ENCODE results near the gene BMP6. TPM values are rescaled to one million over a fixed set of nuclear protein-coding genes. Genes with fewer than 3 reads are reported as not detected.

Gene BMP6
- total RNA-seq, 6 experiments from 2014 or later: 1.8 to 4.4 (median 2.6) TPM

GRCh38 chr6:7747901-7748504, 22.1 kb downstream of the BMP6 start:
- Histone ChIP-seq H3K4me1 (no peaks in the 10 kb centered on the region), H3K36me3 (no peaks in the 10 kb centered on the region), H3K27me3 (no peaks in the 10 kb centered on the region), H3K4me3 (no peak overlapping the region), H3K9me3 (no peaks in the 10 kb centered on the region), H3K27ac (no peak overlapping the region)
- intact Hi-C loops (cut with DNase I): no loop called here
- no peak for TF ChIP-seq POLR2A (IDR thresholded peaks at IDR 0.05)
- TF ChIP-seq, protein P1, sequence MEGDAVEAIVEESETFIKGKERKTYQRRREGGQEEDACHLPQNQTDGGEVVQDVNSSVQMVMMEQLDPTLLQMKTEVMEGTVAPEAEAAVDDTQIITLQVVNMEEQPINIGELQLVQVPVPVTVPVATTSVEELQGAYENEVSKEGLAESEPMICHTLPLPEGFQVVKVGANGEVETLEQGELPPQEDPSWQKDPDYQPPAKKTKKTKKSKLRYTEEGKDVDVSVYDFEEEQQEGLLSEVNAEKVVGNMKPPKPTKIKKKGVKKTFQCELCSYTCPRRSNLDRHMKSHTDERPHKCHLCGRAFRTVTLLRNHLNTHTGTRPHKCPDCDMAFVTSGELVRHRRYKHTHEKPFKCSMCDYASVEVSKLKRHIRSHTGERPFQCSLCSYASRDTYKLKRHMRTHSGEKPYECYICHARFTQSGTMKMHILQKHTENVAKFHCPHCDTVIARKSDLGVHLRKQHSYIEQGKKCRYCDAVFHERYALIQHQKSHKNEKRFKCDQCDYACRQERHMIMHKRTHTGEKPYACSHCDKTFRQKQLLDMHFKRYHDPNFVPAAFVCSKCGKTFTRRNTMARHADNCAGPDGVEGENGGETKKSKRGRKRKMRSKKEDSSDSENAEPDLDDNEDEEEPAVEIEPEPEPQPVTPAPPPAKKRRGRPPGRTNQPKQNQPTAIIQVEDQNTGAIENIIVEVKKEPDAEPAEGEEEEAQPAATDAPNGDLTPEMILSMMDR (IDR thresholded peaks at IDR 0.05): no peak
- DNase-seq (no peak), ATAC-seq (no peak)
- 85% methylated on average over 2 of the region's 2 CpGs for WGBS (ENCODE audit: insufficient coverage, low coverage, low lambda C conversion rate, missing lambda C conversion rate)

- no peaks in the 10 kb centered on the region for H3K9me3 ChIP-seq
- intact Hi-C loops (cut with DNase I): no loop called here
- H3K27me3 ChIP-seq: no peaks in the 10 kb centered on the region
- ATAC-seq (no peak), DNase-seq (no peak)
- no peak overlapping the region for H3K27ac ChIP-seq
- no peak overlapping the region for H3K4me3 ChIP-seq
- H3K4me1 ChIP-seq: no peaks in the 10 kb centered on the region
- WGBS (ENCODE audit: insufficient coverage, low coverage, low lambda C conversion rate, missing lambda C conversion rate): 72% methylated on average over 4 of the region's 4 CpGs
- H3K36me3 ChIP-seq: no peaks in the 10 kb centered on the region
- TF ChIP-seq POLR2A (IDR thresholded peaks at IDR 0.05): no peak
- TF ChIP-seq, protein P1 (IDR thresholded peaks at IDR 0.05): no peak
These were observed 23.6 kb downstream of the BMP6 start for GRCh38 chr6:7749478-7749877.

GRCh38 chr6:7750197-7750596, 24.3 kb downstream of the BMP6 start:
- Histone ChIP-seq H3K27me3 (no peaks in the 10 kb centered on the region), H3K4me3 (no peak overlapping the region), H3K9me3 (no peaks in the 10 kb centered on the region), H3K4me1 (no peaks in the 10 kb centered on the region), H3K27ac (no peak overlapping the region), H3K36me3 (no peaks in the 10 kb centered on the region)
- 34% methylated on average over 7 of the region's 7 CpGs for WGBS (ENCODE audit: insufficient coverage, low coverage, low lambda C conversion rate, missing lambda C conversion rate)
- intact Hi-C loops (cut with DNase I): no loop called here
- no peak for TF ChIP-seq POLR2A (IDR thresholded peaks at IDR 0.05)
- TF ChIP-seq, protein P1 (IDR thresholded peaks at IDR 0.05): no peak
- ATAC-seq: peak in 2 of 4 donors; percentile 36 to 55
- DNase-seq: no peak

DNA sequence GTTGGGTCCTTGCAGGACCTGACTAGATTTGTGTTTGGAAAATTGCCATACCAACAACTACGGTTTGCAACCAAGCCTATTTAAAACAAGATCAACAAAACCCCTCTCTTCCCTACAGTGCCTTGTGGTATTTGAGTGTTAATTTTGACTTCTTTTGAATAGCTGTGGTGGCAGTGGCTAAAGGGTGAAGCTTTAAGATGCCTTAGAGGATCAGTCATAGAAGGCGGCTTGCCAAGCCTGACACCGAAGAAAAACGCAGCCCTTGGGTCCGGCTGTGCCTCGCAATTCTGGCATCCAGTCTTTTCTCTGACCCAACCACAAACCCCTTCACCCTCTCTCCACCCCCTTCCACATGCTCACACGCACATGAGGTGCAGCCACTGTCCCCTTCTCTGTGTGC, 32.6 kb downstream of the BMP6 start:
- no peaks in the 10 kb centered on the region for H3K9me3 ChIP-seq
- no peak for TF ChIP-seq POLR2A (IDR thresholded peaks at IDR 0.05)
- TF ChIP-seq, protein P1 (IDR thresholded peaks at IDR 0.05): no peak
- H3K27me3 ChIP-seq: no peaks in the 10 kb centered on the region
- H3K4me1 ChIP-seq: no peaks in the 10 kb centered on the region
- no peak overlapping the region for H3K4me3 ChIP-seq
- 20% methylated on average over 1 of the region's 7 CpGs for WGBS (ENCODE audit: insufficient coverage, low coverage, low lambda C conversion rate, missing lambda C conversion rate)
- DNase-seq: no peak
- intact Hi-C loops (cut with DNase I): no loop called here
- no peaks in the 10 kb centered on the region for H3K36me3 ChIP-seq
- H3K27ac ChIP-seq: no peak overlapping the region
- no peak for ATAC-seq

GRCh38 chr6:7759320-7759719, 33.4 kb downstream of the BMP6 start:
- DNase-seq (no peak), ATAC-seq (no peak)
- H3K27me3 ChIP-seq: no peaks in the 10 kb centered on the region
- no peaks in the 10 kb centered on the region for H3K4me1 ChIP-seq
- no peak overlapping the region for H3K4me3 ChIP-seq
- H3K9me3 ChIP-seq: no peaks in the 10 kb centered on the region
- TF ChIP-seq, protein P1 (IDR thresholded peaks at IDR 0.05): no peak
- TF ChIP-seq POLR2A (IDR thresholded peaks at IDR 0.05): no peak
- 35% methylated on average over 2 of the region's 3 CpGs for WGBS (ENCODE audit: insufficient coverage, low coverage, low lambda C conversion rate, missing lambda C conversion rate)
- no peak overlapping the region for H3K27ac ChIP-seq
- intact Hi-C loops (cut with DNase I): no loop called here
- no peaks in the 10 kb centered on the region for H3K36me3 ChIP-seq
